ENCODE measurements around the gene PLXNA4.

DNA sequence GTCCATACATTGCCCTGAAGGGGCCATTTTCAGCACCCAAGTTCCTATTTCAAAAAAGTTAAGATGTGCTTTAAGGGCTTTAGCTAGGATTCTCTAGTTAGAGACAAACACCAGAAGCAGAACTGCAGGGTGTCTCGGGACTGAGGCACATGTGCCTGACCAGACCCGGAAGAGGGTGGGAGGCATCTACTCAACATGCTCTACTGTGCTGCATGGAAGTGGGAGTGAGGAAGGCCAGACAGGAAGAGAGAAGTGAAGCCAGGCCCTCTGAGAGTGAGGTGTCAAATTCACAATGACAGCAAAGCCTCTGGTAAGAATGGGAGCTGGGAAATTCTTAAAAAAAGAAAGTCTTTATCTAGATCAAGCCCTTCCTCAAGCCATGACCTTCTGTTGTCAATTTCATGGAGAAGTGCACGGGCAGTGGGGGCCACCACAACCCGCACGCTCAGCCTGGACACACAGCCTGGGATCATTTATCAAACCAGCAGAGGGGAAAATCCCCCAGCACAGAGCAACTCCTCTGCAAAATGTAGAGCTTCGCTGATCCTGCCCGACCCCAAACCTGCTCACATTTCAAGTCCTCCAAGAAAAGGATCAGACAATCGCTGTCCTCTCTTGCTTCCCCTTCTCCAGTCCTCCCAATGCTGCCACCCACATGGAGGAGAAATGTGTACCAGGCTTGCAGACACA, 38.7 kb downstream of the PLXNA4 start:
- TF ChIP-seq RAD21 (IDR thresholded peaks at IDR 0.05; ENCODE audit: low read depth) (no peak), POLR2AphosphoS5 (IDR thresholded peaks at IDR 0.05; ENCODE audit: low read depth, low read length) (no peak), JUND (IDR thresholded peaks at IDR 0.05) (no peak)
- TF ChIP-seq, protein P1, sequence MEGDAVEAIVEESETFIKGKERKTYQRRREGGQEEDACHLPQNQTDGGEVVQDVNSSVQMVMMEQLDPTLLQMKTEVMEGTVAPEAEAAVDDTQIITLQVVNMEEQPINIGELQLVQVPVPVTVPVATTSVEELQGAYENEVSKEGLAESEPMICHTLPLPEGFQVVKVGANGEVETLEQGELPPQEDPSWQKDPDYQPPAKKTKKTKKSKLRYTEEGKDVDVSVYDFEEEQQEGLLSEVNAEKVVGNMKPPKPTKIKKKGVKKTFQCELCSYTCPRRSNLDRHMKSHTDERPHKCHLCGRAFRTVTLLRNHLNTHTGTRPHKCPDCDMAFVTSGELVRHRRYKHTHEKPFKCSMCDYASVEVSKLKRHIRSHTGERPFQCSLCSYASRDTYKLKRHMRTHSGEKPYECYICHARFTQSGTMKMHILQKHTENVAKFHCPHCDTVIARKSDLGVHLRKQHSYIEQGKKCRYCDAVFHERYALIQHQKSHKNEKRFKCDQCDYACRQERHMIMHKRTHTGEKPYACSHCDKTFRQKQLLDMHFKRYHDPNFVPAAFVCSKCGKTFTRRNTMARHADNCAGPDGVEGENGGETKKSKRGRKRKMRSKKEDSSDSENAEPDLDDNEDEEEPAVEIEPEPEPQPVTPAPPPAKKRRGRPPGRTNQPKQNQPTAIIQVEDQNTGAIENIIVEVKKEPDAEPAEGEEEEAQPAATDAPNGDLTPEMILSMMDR (IDR thresholded peaks at IDR 0.05 in 2 of 3, conservative IDR thresholded peaks at IDR 0.05 in 1 of 3; ENCODE audit: borderline replicate concordance in 1 of 3, insufficient read depth in 1 of 3, low read depth in 2 of 3, low read length in 2 of 3) = no peak
- TF ChIP-seq, protein P2, sequence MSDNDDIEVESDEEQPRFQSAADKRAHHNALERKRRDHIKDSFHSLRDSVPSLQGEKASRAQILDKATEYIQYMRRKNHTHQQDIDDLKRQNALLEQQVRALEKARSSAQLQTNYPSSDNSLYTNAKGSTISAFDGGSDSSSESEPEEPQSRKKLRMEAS (IDR thresholded peaks at IDR 0.05) = no peak
